ENCODE results near the gene DOCK10. TPM values are rescaled to one million over a fixed set of nuclear protein-coding genes. Genes with fewer than 3 reads are reported as not detected.

Gene DOCK10
- total and polyA plus RNA-seq, 2 donors (not counting 3 experiments of a cell fraction or from before 2014, with no cell fraction given) = 5.8 to 23.0 TPM

DNA sequence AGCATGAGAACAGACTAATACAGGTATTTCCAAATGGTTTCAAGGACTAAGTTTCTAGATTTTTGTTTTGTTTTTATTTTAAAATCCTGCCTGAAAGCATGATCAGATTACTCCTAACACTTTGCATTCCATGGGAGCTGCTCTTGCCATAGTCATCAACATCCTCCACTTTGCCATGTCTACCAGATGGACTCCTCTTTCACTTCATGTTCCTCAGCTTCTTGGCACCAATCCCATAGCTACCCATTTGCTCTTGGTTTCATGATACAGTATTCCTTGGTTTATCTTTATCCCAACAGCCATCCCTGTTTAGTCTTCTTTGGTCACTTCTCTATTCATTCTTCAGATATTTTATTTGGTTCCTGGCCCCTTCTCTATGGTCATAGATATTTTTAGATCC, 171.9 kb downstream of the DOCK10 start:
- POLR2A ChIA-PET = no interaction called here
- CTCF ChIA-PET = no interaction called here
- FAIRE-seq = no peak

More for the DNA sequence above, 171.9 kb downstream of the DOCK10 start:
- dilution Hi-C loops (cut with MboI; ENCODE audit: extremely low pct_ligation_motif_present, low sequenced_read_pairs) (no loop called here), intact Hi-C loops (cut with micrococcal nuclease) (no loop called here)
- no TSS peak for BruUV-seq (replicated peaks)
- Histone ChIP-seq H3K27ac (ENCODE audit: insufficient read depth, low read depth, low read length) (no peak overlapping the region), H3K4me3 (replicated peaks in 1 of 3; ENCODE audit: insufficient read depth in 1 of 3, low read depth in 1 of 3, low read length in 3 of 3) (no peak overlapping the region), H3K27me3 (ENCODE audit: control insufficient read depth in 2 of 2, insufficient read depth in 2 of 2, low read length in 2 of 2) (no peaks in the 10 kb centered on the region), H3K9me1 (replicated peaks; ENCODE audit: control insufficient read depth, extremely low read depth, insufficient read depth, low read length) (no peaks in the 10 kb centered on the region), H3K4me1 (ENCODE audit: control insufficient read depth, extremely low read depth, insufficient read depth, low read length) (no peaks in the 10 kb centered on the region), H3K36me3 (ENCODE audit: control insufficient read depth in 2 of 2, extremely low read depth in 1 of 2, insufficient read depth in 2 of 2, low read length in 2 of 2) (peaks cover 0 to 11% of the 10 kb centered on the region in 2 experiments), H3K9me3 (replicated peaks; ENCODE audit: control insufficient read depth, insufficient read depth, low read length) (no peaks in the 10 kb centered on the region), H2AFZ (ENCODE audit: low read depth, low read length) (no peak overlapping the region), H3K79me2 (ENCODE audit: control insufficient read depth, insufficient read depth, low read length) (no peaks in the 10 kb centered on the region), H3K9ac (replicated peaks; ENCODE audit: extremely low read depth, insufficient read depth, low read length) (no peak overlapping the region), H3K4me2 (ENCODE audit: insufficient read depth, low read length) (no peak overlapping the region), H4K20me1 (replicated peaks; ENCODE audit: control insufficient read depth, extremely low read depth, insufficient read depth, low read length) (no peaks in the 10 kb centered on the region)
- no peak for DNase-seq (ENCODE audit: low read depth, low spot score)
- TF ChIP-seq, protein P1, sequence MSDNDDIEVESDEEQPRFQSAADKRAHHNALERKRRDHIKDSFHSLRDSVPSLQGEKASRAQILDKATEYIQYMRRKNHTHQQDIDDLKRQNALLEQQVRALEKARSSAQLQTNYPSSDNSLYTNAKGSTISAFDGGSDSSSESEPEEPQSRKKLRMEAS (IDR thresholded peaks at IDR 0.05; ENCODE audit: insufficient read depth, insufficient read length) = no peak
- TF ChIP-seq JUN (IDR thresholded peaks at IDR 0.05; ENCODE audit: borderline replicate concordance, insufficient read depth, insufficient read length, low read depth) = no peak
- TF ChIP-seq MYC (IDR thresholded peaks at IDR 0.05; ENCODE audit: low read depth, low read length) = no peak
- no peak for TF ChIP-seq FOS (IDR thresholded peaks at IDR 0.05; ENCODE audit: borderline replicate concordance, insufficient read depth, low read length)
- TF ChIP-seq GATA2 (IDR thresholded peaks at IDR 0.05; ENCODE audit: insufficient read depth, insufficient read length, low read depth, low read length) = no peak
- no peak for TF ChIP-seq POLR2AphosphoS5 (IDR thresholded peaks at IDR 0.05; ENCODE audit: insufficient read depth, low read depth, low read length)
- no peak for TF ChIP-seq POLR2A (IDR thresholded peaks at IDR 0.05; ENCODE audit: low read depth, low read length)
- TF ChIP-seq, protein P2, sequence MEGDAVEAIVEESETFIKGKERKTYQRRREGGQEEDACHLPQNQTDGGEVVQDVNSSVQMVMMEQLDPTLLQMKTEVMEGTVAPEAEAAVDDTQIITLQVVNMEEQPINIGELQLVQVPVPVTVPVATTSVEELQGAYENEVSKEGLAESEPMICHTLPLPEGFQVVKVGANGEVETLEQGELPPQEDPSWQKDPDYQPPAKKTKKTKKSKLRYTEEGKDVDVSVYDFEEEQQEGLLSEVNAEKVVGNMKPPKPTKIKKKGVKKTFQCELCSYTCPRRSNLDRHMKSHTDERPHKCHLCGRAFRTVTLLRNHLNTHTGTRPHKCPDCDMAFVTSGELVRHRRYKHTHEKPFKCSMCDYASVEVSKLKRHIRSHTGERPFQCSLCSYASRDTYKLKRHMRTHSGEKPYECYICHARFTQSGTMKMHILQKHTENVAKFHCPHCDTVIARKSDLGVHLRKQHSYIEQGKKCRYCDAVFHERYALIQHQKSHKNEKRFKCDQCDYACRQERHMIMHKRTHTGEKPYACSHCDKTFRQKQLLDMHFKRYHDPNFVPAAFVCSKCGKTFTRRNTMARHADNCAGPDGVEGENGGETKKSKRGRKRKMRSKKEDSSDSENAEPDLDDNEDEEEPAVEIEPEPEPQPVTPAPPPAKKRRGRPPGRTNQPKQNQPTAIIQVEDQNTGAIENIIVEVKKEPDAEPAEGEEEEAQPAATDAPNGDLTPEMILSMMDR (IDR thresholded peaks at IDR 0.05; ENCODE audit: extremely low read depth in 1 of 2, insufficient read depth in 1 of 2, low read depth in 1 of 2, low read length in 2 of 2) = no peak
- no peak for TF ChIP-seq EZH2 (IDR thresholded peaks at IDR 0.05; ENCODE audit: borderline replicate concordance, low read depth, low read length, severe bottlenecking)
